Spleen (tissue), 11 donors: Measurements from ENCODE around the gene CCDC88B. TPM values are rescaled to one million over a fixed set of nuclear protein-coding genes. Genes with fewer than 3 reads are reported as not detected.

Source experiments
- DNase-seq: peaks from one replicate; pipeline ENCODE4 v3.0.0-alpha.2; 2020
- H3K27ac ChIP-seq, 8 donors: fragments of 200-600 bp; sonication (generic) in 7 of 8; 1 replicate in 4 of 8; 2 replicates in 4 of 8; pipeline versions ENCODE4 v1.5.0 to v1.8.0; 2016 to 2021; ENCODE audit warnings: inconsistent platforms in 4 of 8, mild to moderate bottlenecking in 4 of 8, moderate library complexity in 1 of 8
- H3K27me3 ChIP-seq, 7 donors: fragments of 200-600 bp; sonication (generic) in 6 of 7; replicated peaks in 1 of 7; 1 replicate in 4 of 7; 2 replicates in 3 of 7; pipeline versions ENCODE4 v1.5.0 to v1.8.0; 2016 to 2021; ENCODE audit warnings: inconsistent platforms in 3 of 7, mild to moderate bottlenecking in 1 of 7
- H3K36me3 ChIP-seq, 6 donors: fragments of 200-600 bp; sonication (generic) in 5 of 6; 1 replicate in 4 of 6; 2 replicates in 2 of 6; pipeline versions ENCODE4 v1.5.0 to v1.8.0; 2016 to 2021; ENCODE audit warnings: inconsistent platforms in 2 of 6
- H3K4me1 ChIP-seq, 6 donors: fragments of 200-600 bp; sonication (generic) in 5 of 6; 1 replicate in 3 of 6; 2 replicates in 3 of 6; pipeline versions ENCODE4 v1.5.0 to v1.8.0; 2016 to 2021; ENCODE audit warnings: inconsistent platforms in 3 of 6
- H3K4me3 ChIP-seq, 8 donors: fragments of 200-600 bp; sonication (generic) in 7 of 8; 1 replicate in 4 of 8; 2 replicates in 4 of 8; pipeline versions ENCODE4 v1.5.0 to v1.8.0; 2016 to 2021; ENCODE audit warnings: inconsistent platforms in 4 of 8, mild to moderate bottlenecking in 4 of 8, moderate library complexity in 2 of 8
- H3K9me3 ChIP-seq, 8 donors: fragments of 200-600 bp; sonication (generic) in 7 of 8; 1 replicate in 4 of 8; 2 replicates in 4 of 8; pipeline versions ENCODE4 v1.5.0 to v1.8.0; 2016 to 2021; ENCODE audit warnings: inconsistent platforms in 4 of 8
- CTCF ChIP-seq, 11 experiments: fragments of 200-600 bp in 7 of 11; fragments of 450-650 bp in 4 of 11; sonication (generic) in 4 of 11; IDR thresholded peaks in 8 of 11; conservative IDR thresholded peaks in 3 of 11; 1 replicate in 7 of 11; 2 replicates in 4 of 11; pipeline versions ENCODE4 v1.4.0 to v1.8.0; 2016 to 2021; ENCODE audit warnings: antibody characterized with exemption in 11 of 11, inconsistent platforms in 4 of 11, mild to moderate bottlenecking in 1 of 11
- POLR2A ChIP-seq, 3 donors: fragments of 450-650 bp; IDR thresholded peaks; one replicate each; pipeline ENCODE4 v1.5.1; 2017; ENCODE audit warnings: antibody characterized with exemption in 3 of 3, mild to moderate bottlenecking in 1 of 3
- POLR2AphosphoS5 ChIP-seq, 3 donors: sonication (generic); formaldehyde crosslinking; IDR thresholded peaks; one replicate each; pipeline ENCODE4 v1.5.1; 2017; ENCODE audit warnings: antibody characterized with exemption in 3 of 3
- WGBS, 5 donors: extraction: QIAGEN DNeasy Blood & Tissue Kit in 3 of 5; methylation state at CpG; one replicate each; pipeline versions ENCODE4 v1.1.5 to v1.1.7; 2013 to 2018; 5-methylcytosine and 5-hydroxymethylcytosine counted together
- intact Hi-C: fragments of 100-400 bp; cut with DNase I; formaldehyde crosslinking; loops from one replicate; pipeline ENCODE4 v1.15.0; 2023; ENCODE audit warnings: low total_unique reads
- polyA plus RNA-seq, 3 donors: library from polyadenylated mRNA; stranded (reverse); fragments of 200-250 nt; gene quantifications; one replicate each; pipeline ENCODE4 v1.2.1, GENCODE V29; 2013
- total RNA-seq, 7 donors: library from RNA; depleted of rRNA in 3 of 7; stranded (reverse); fragments of >200 nt in 3 of 7; fragmentation: NEBNext Ultra II Directional in 4 of 7; extraction: Animal tissue kit (Norgen Biotek cat#: 25700) in 4 of 7; gene quantifications; one replicate each; pipeline versions ENCODE4 v1.1.0 to v1.2.1, GENCODE V29; 2016 to 2021
- donor health status: healthy with polysubstance abuse.
- donor health status: DM: no; HTN: no; CAD: no; lungs with moderate emphysema.
- donor health status: DM: no; HTN: no; CAD: no.
- donor health status: Bipolar disorder and iron deficiency.
- donor health status: healthy.
- donor health status: DM: no; HTN: no; CAD: no.
- donor health status: DM: yes; HTN: yes; CAD: no.

The CCDC88B gene
- total and polyA plus RNA-seq, 10 donors = 64.3 to 638 (median 106) TPM

GRCh38 chr11:64382047-64382446 is 42.0 kb downstream of the CCDC88B start:
- no peaks in the 10 kb centered on the region for H3K9me3 ChIP-seq
- intact Hi-C loops = no loop called here
- H3K4me3 ChIP-seq = no peak overlapping the region
- no peaks in the 10 kb centered on the region for H3K27me3 ChIP-seq
- no peak for TF ChIP-seq POLR2AphosphoS5 (IDR thresholded peaks at IDR 0.05)
- no peak for TF ChIP-seq POLR2A (IDR thresholded peaks at IDR 0.05)
- TF ChIP-seq CTCF (IDR thresholded peaks at IDR 0.05 in 8 of 11, conservative IDR thresholded peaks at IDR 0.05 in 3 of 11) = no peak
- H3K27ac ChIP-seq = no peak overlapping the region
- 66 to 84% (median 79%) methylated on average over 6 of the region's 6 CpGs for WGBS, 5 donors
- no peaks in the 10 kb centered on the region for H3K36me3 ChIP-seq
- peaks cover 0 to 27% (median 16%) of the 10 kb centered on the region in 6 donors for H3K4me1 ChIP-seq
- DNase-seq = no peak

- Histone ChIP-seq H3K4me3 (no peak overlapping the region), H3K36me3 (no peaks in the 10 kb centered on the region), H3K27me3 (no peaks in the 10 kb centered on the region), H3K9me3 (no peaks in the 10 kb centered on the region), H3K27ac (no peak overlapping the region), H3K4me1 (peaks cover 0 to 27% (median 16%) of the 10 kb centered on the region in 6 donors)
- no peak for TF ChIP-seq POLR2AphosphoS5 (IDR thresholded peaks at IDR 0.05)
- TF ChIP-seq POLR2A (IDR thresholded peaks at IDR 0.05) = no peak
- no peak for TF ChIP-seq CTCF (IDR thresholded peaks at IDR 0.05 in 8 of 11, conservative IDR thresholded peaks at IDR 0.05 in 3 of 11)
- no peak for DNase-seq
- WGBS, 5 donors = 81 to 92% (median 89%) methylated on average over 8 of the region's 8 CpGs
- intact Hi-C loops = no loop called here
Measured at GRCh38 chr11:64382586-64382985, 42.6 kb downstream of the CCDC88B start.

GRCh38 chr11:64383580-64383979 is 43.6 kb downstream of the CCDC88B start:
- Histone ChIP-seq H3K27me3 (no peaks in the 10 kb centered on the region), H3K4me1 (peaks cover 0 to 19% (median 13%) of the 10 kb centered on the region in 6 donors), H3K27ac (no peak overlapping the region), H3K4me3 (no peak overlapping the region), H3K9me3 (no peaks in the 10 kb centered on the region), H3K36me3 (no peaks in the 10 kb centered on the region)
- DNase-seq = no peak
- TF ChIP-seq CTCF (IDR thresholded peaks at IDR 0.05 in 8 of 11, conservative IDR thresholded peaks at IDR 0.05 in 3 of 11) (no peak), POLR2AphosphoS5 (IDR thresholded peaks at IDR 0.05) (no peak), POLR2A (IDR thresholded peaks at IDR 0.05) (no peak)
- intact Hi-C loops = no loop called here
- 44 to 86% (median 47%) methylated on average over 1 to 2 of the region's 2 CpGs for WGBS, 5 donors

- TF ChIP-seq POLR2A (IDR thresholded peaks at IDR 0.05) (no peak), CTCF (IDR thresholded peaks at IDR 0.05 in 8 of 11, conservative IDR thresholded peaks at IDR 0.05 in 3 of 11) (no peak), POLR2AphosphoS5 (IDR thresholded peaks at IDR 0.05) (no peak)
- Histone ChIP-seq H3K4me3 (no peak overlapping the region), H3K27ac (no peak overlapping the region), H3K4me1 (peaks cover 0 to 17% (median 11%) of the 10 kb centered on the region in 6 donors), H3K36me3 (no peaks in the 10 kb centered on the region), H3K9me3 (no peaks in the 10 kb centered on the region), H3K27me3 (no peaks in the 10 kb centered on the region)
- intact Hi-C loops = no loop called here
- WGBS, 5 donors = 70 to 80% (median 75%) methylated on average over 11 to 17 of the region's 17 CpGs
- DNase-seq = no peak
Measured at GRCh38 chr11:64384028-64384737, 44.2 kb downstream of the CCDC88B start.
